Calu3 (cell line): ENCODE results near the gene SYNM. TPM values are rescaled to one million over a fixed set of nuclear protein-coding genes. Genes with fewer than 3 reads are reported as not detected.

Experiments used
- BruUV-seq: library from RNA; stranded (reverse); fragments of 400-500 nt; replicated peaks from 2 replicates; lab custom pipeline; 2021; lab: Mats Ljungman, UMichigan
- CTCF ChIA-PET: fragments of 300-600 bp; sonication (Branson Sonifier 250); formaldehyde crosslinking; loops from one replicate; lab custom pipeline; 2022; ENCODE audit warnings: antibody characterized with exemption; lab: Charles Lee
- DNase-seq: peaks from one replicate; pipeline ENCODE4 v3.0.0; 2022
- H3K27ac Mint-ChIP-seq: one replicate; pipeline ENCODE4 v1.8.0; 2022; ENCODE audit warnings: mixed read lengths; ENCODE audit not compliant: unreplicated experiment
- H3K27me3 Mint-ChIP-seq: one replicate; pipeline ENCODE4 v1.8.0; 2022; ENCODE audit warnings: mixed read lengths; ENCODE audit not compliant: unreplicated experiment
- H3K36me3 Mint-ChIP-seq: one replicate; pipeline ENCODE4 v1.8.0; 2022; ENCODE audit warnings: mild to moderate bottlenecking, moderate library complexity, mixed read lengths; ENCODE audit not compliant: insufficient read depth, unreplicated experiment
- H3K4me1 Mint-ChIP-seq: one replicate; pipeline ENCODE4 v1.8.0; 2022; ENCODE audit warnings: mild to moderate bottlenecking, low read depth, mixed read lengths; ENCODE audit not compliant: unreplicated experiment
- H3K4me3 Mint-ChIP-seq: one replicate; pipeline ENCODE4 v1.8.0; 2022; ENCODE audit warnings: mild to moderate bottlenecking, low read depth, moderate library complexity, mixed read lengths; ENCODE audit not compliant: unreplicated experiment
- H3K9me3 Mint-ChIP-seq: one replicate; pipeline ENCODE4 v1.8.0; 2022; ENCODE audit warnings: low read depth, mixed read lengths; ENCODE audit not compliant: unreplicated experiment
- intact Hi-C: fragments of 100-400 bp; cut with micrococcal nuclease; formaldehyde crosslinking; loops from one replicate; pipeline ENCODE4 v1.10.0; 2022; ENCODE audit not compliant: unreplicated experiment
- total RNA-seq: library from RNA; stranded (reverse); gene quantifications from 2 replicates; pipeline ENCODE4 v1.2.3, GENCODE V29; 2022
- TF ChIP-seq, protein P1 (sequence below): fragments of 200-600 bp; IDR thresholded peaks from one replicate; pipeline ENCODE4 v1.8.0; 2022; ENCODE audit warnings: antibody characterized with exemption; ENCODE audit not compliant: unreplicated experiment

SYNM gene
- total RNA-seq, 1 experiment from 2014 or later: 7.8 TPM

DNA sequence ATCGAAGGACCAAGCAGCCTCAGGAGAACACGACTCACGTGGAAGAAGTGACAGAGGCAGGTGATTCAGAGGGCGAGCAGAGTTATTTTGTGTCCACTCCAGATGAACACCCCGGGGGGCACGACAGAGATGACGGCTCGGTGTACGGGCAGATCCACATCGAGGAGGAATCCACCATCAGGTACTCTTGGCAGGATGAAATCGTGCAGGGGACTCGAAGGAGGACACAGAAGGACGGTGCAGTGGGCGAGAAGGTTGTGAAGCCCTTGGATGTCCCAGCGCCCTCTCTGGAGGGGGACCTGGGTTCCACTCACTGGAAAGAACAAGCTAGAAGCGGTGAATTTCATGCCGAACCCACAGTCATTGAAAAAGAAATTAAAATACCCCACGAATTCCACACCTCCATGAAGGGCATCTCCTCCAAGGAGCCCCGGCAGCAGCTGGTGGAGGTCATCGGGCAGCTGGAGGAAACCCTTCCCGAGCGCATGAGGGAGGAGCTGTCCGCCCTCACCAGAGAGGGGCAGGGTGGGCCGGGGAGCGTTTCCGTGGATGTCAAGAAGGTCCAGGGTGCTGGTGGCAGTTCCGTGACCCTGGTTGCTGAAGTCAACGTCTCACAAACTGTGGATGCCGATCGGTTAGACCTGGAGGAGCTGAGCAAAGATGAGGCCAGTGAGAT lies 26.0 kb downstream of the SYNM start:
- no peaks in the 10 kb centered on the region for H3K27me3 Mint-ChIP-seq
- BruUV-seq: no TSS peak
- intact Hi-C loops: no loop called here
- TF ChIP-seq, protein P1, sequence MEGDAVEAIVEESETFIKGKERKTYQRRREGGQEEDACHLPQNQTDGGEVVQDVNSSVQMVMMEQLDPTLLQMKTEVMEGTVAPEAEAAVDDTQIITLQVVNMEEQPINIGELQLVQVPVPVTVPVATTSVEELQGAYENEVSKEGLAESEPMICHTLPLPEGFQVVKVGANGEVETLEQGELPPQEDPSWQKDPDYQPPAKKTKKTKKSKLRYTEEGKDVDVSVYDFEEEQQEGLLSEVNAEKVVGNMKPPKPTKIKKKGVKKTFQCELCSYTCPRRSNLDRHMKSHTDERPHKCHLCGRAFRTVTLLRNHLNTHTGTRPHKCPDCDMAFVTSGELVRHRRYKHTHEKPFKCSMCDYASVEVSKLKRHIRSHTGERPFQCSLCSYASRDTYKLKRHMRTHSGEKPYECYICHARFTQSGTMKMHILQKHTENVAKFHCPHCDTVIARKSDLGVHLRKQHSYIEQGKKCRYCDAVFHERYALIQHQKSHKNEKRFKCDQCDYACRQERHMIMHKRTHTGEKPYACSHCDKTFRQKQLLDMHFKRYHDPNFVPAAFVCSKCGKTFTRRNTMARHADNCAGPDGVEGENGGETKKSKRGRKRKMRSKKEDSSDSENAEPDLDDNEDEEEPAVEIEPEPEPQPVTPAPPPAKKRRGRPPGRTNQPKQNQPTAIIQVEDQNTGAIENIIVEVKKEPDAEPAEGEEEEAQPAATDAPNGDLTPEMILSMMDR: no peak
- H3K9me3 Mint-ChIP-seq: no peaks in the 10 kb centered on the region
- no peak overlapping the region for H3K4me3 Mint-ChIP-seq
- H3K4me1 Mint-ChIP-seq: peaks cover 9% of the 10 kb centered on the region
- CTCF ChIA-PET: no interaction called here
- no peaks in the 10 kb centered on the region for H3K36me3 Mint-ChIP-seq
- no peak for DNase-seq
- no peak overlapping the region for H3K27ac Mint-ChIP-seq

DNA sequence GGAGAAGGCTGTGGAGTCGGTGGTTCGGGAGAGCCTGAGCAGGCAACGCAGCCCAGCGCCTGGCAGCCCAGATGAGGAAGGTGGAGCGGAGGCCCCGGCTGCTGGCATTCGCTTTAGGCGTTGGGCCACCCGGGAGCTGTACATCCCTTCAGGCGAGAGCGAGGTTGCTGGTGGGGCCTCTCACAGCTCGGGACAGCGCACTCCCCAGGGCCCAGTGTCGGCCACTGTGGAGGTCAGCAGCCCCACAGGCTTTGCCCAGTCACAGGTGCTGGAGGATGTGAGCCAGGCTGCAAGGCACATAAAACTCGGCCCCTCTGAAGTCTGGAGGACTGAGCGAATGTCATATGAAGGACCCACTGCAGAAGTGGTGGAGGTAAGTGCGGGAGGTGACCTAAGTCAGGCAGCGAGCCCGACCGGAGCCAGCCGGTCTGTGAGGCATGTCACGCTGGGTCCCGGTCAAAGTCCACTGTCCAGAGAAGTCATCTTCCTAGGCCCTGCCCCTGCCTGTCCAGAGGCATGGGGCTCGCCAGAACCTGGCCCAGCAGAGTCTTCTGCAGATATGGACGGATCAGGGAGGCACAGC lies 26.7 kb downstream of the SYNM start:
- TF ChIP-seq, protein P1: no peak
- Mint-ChIP-seq H3K4me3 (no peak overlapping the region), H3K27me3 (no peaks in the 10 kb centered on the region), H3K9me3 (no peaks in the 10 kb centered on the region), H3K36me3 (no peaks in the 10 kb centered on the region), H3K27ac (no peak overlapping the region), H3K4me1 (peaks cover 9% of the 10 kb centered on the region)
- BruUV-seq: no TSS peak
- DNase-seq: no peak
- CTCF ChIA-PET: no interaction called here
- intact Hi-C loops: no loop called here

DNA sequence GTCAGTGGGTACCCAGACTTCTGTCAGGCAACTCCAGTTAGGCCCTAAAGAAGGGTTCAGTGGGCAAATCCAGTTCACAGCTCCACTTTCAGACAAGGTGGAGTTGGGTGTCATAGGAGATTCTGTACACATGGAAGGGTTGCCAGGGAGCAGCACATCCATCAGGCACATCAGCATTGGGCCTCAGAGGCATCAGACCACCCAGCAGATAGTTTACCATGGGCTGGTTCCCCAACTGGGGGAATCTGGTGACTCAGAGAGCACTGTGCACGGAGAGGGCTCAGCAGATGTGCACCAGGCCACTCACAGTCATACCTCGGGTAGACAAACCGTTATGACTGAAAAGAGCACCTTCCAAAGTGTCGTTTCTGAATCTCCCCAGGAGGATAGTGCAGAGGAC lies 27.2 kb downstream of the SYNM start:
- BruUV-seq: no TSS peak
- no peak for DNase-seq
- Mint-ChIP-seq H3K27ac (no peak overlapping the region), H3K4me1 (peaks cover 9% of the 10 kb centered on the region), H3K4me3 (no peak overlapping the region), H3K9me3 (no peaks in the 10 kb centered on the region), H3K27me3 (no peaks in the 10 kb centered on the region), H3K36me3 (peaks cover 5% of the 10 kb centered on the region)
- TF ChIP-seq, protein P1: no peak
- CTCF ChIA-PET: no interaction called here
- intact Hi-C loops: no loop called here

DNA sequence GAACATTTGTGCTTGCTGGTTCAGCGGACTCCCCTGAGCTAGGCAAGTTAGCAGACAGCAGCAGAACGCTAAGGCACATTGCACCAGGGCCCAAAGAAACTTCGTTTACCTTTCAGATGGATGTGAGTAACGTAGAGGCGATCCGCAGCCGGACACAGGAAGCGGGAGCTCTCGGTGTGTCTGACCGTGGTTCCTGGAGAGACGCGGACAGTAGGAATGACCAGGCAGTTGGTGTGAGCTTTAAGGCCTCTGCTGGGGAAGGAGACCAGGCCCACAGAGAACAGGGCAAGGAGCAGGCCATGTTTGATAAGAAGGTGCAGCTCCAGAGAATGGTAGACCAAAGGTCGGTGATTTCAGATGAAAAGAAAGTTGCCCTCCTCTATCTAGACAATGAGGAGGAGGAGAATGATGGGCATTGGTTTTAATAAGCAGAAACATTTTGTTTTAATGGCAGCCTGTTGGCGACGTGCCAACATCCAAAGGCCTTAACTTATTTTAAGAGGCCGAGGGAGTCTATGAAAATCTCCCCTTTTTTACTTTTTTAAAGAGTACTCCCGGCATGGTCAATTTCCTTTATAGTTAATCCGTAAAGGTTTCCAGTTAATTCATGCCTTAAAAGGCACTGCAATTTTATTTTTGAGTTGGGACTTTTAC lies 27.9 kb downstream of the SYNM start:
- peaks cover 5% of the 10 kb centered on the region for H3K36me3 Mint-ChIP-seq

More for the DNA sequence above, 27.9 kb downstream of the SYNM start:
- TF ChIP-seq, protein P1: no peak
- Mint-ChIP-seq H3K9me3 (no peaks in the 10 kb centered on the region), H3K4me1 (peaks cover 9% of the 10 kb centered on the region), H3K27me3 (no peaks in the 10 kb centered on the region), H3K4me3 (no peak overlapping the region), H3K27ac (no peak overlapping the region)
- no peak for DNase-seq
- CTCF ChIA-PET: no interaction called here
- BruUV-seq: no TSS peak
- intact Hi-C loops: no loop called here
